GM18909 (cell line): ENCODE results near the gene FAM229A.

Source experiments
- ATAC-seq: cut with Tn5 transposase; IDR thresholded peaks from one replicate; pipeline ENCODE4 v1.9.1; 2021; ENCODE audit warnings: mild to moderate bottlenecking; ENCODE audit not compliant: unreplicated experiment, poor library complexity

The FAM229A gene

GRCh38 chr1:32350785-32351398 is 11.4 kb downstream of the FAM229A start:
- ATAC-seq = peak; percentile 42

GRCh38 chr1:32349211-32349708 is 13.0 kb downstream of the FAM229A start:
- no peak for ATAC-seq

GRCh38 chr1:32346532-32347157 is 15.6 kb downstream of the FAM229A start:
- no peak for ATAC-seq

GRCh38 chr1:32345289-32345827 is 16.9 kb downstream of the FAM229A start:
- ATAC-seq = no peak

- ATAC-seq = no peak
Observed at GRCh38 chr1:32342704-32343103, 19.6 kb downstream of the FAM229A start.

- ATAC-seq = no peak
Observed at GRCh38 chr1:32341971-32342370, 20.3 kb downstream of the FAM229A start.

- no peak for ATAC-seq
Observed at GRCh38 chr1:32341186-32341757, 21.0 kb downstream of the FAM229A start.

- no peak for ATAC-seq
Observed at GRCh38 chr1:32339363-32339978, 22.8 kb downstream of the FAM229A start.

- ATAC-seq = no peak
Observed at GRCh38 chr1:32338637-32339145, 23.6 kb downstream of the FAM229A start.

- no peak for ATAC-seq
Observed at GRCh38 chr1:32337855-32338636, 24.2 kb downstream of the FAM229A start.

- no peak for ATAC-seq
Observed at GRCh38 chr1:32336963-32337675, 25.2 kb downstream of the FAM229A start.

GRCh38 chr1:32336591-32336932 is 25.7 kb downstream of the FAM229A start:
- no peak for ATAC-seq

- ATAC-seq = peak; percentile 46
Observed at GRCh38 chr1:32335790-32336590, 26.3 kb downstream of the FAM229A start, which contains the start of gene MARCKSL1. Gene MARCKSL1, minus strand, starts transcription at chr1:32336233. Its CDS starts 200 bp downstream, at chr1:32336033.

GRCh38 chr1:32335535-32335789 is 26.8 kb downstream of the FAM229A start:
- ATAC-seq = peak; percentile 3

- peak; percentile 25 for ATAC-seq
Observed at GRCh38 chr1:32334864-32335534, 27.3 kb downstream of the FAM229A start.

- ATAC-seq = no peak
Observed at GRCh38 chr1:32334274-32334861, 27.9 kb downstream of the FAM229A start.

- no peak for ATAC-seq
Observed at GRCh38 chr1:32333251-32333963, 28.9 kb downstream of the FAM229A start.
